ACHN (cell line): ENCODE results near the gene COL28A1.

ENCODE experiments used
- DNase-seq: peaks from one replicate; pipeline ENCODE4 v3.0.0-alpha.2; 2015
- in situ Hi-C: cut with HindIII; loops from 2 replicates; pipeline ENCODE4 v1.10.0; 2017; ENCODE audit warnings: low sequenced_read_pairs, low pct_ligation_motif_present, low pct_unique_long_range_greater_than_20kb

The COL28A1 gene

GRCh38 chr7:7327423-7327822, 208.2 kb downstream of the COL28A1 start:
- no peak for DNase-seq

GRCh38 chr7:7324698-7325097, 211.0 kb downstream of the COL28A1 start:
- DNase-seq = no peak
- in situ Hi-C loops = no loop called here

More at GRCh38 chr7:7327423-7327822, 208.2 kb downstream of the COL28A1 start:
- in situ Hi-C loops = no loop called here

- in situ Hi-C loops = no loop called here
These were observed 211.8 kb downstream of the COL28A1 start for GRCh38 chr7:7323921-7324320.

GRCh38 chr7:7323352-7323751, 212.3 kb downstream of the COL28A1 start:
- in situ Hi-C loops = no loop called here

More at GRCh38 chr7:7323921-7324320, 211.8 kb downstream of the COL28A1 start:
- DNase-seq = no peak

GRCh38 chr7:7321681-7322080, 214.0 kb downstream of the COL28A1 start:
- DNase-seq = peak; percentile 90
- in situ Hi-C loops = no loop called here

More at GRCh38 chr7:7323352-7323751, 212.3 kb downstream of the COL28A1 start:
- DNase-seq = peak; percentile 70

- no peak for DNase-seq
- in situ Hi-C loops = no loop called here
These were observed 217.1 kb downstream of the COL28A1 start for GRCh38 chr7:7318601-7319000.

- in situ Hi-C loops = no loop called here
- DNase-seq = no peak
These were observed 217.8 kb downstream of the COL28A1 start for GRCh38 chr7:7317850-7318249.

- in situ Hi-C loops = no loop called here
These were observed 219.8 kb downstream of the COL28A1 start for GRCh38 chr7:7315851-7316250.

GRCh38 chr7:7312323-7312722, 223.3 kb downstream of the COL28A1 start:
- in situ Hi-C loops = no loop called here
- DNase-seq = no peak

More at GRCh38 chr7:7315851-7316250, 219.8 kb downstream of the COL28A1 start:
- peak; percentile 57 for DNase-seq

- no peak for DNase-seq
- in situ Hi-C loops = no loop called here
These were observed 224.7 kb downstream of the COL28A1 start for GRCh38 chr7:7311001-7311400.

GRCh38 chr7:7309203-7309602, 226.5 kb downstream of the COL28A1 start:
- no peak for DNase-seq
- in situ Hi-C loops = no loop called here
